SK-MEL-5 (cell line): ENCODE results near the gene RNF183. TPM values are rescaled to one million over a fixed set of nuclear protein-coding genes. Genes with fewer than 3 reads are reported as not detected.
"Not testable (repeated sequence)": the region's sequence is repeated elsewhere in the genome, so short reads cannot be mapped to it uniquely, and the experiment has no call there.

Experiments used
- DNase-seq: peaks from one replicate; pipeline ENCODE4 v3.0.0-alpha.2; 2016; ENCODE audit warnings: low read depth, low spot score
- in situ Hi-C: cut with HindIII; loops from 2 replicates; pipeline ENCODE4 v1.10.0; 2016; ENCODE audit warnings: low sequenced_read_pairs, high pct_unique_total_duplicates, low pct_unique_long_range_greater_than_20kb
- total RNA-seq: library from RNA; depleted of rRNA; stranded (reverse); fragments of >200 nt; shearing (Covaris generic); gene quantifications from 2 replicates; pipeline ENCODE4 v1.2.3, GENCODE V29; 2014; rRNA removed

Gene RNF183
- total RNA-seq, 1 experiment from 2014 or later: not detected

GRCh38 chr9:113250807-113251206 lies 52.4 kb downstream of the RNF183 start:
- in situ Hi-C loops: no loop called here
- no peak for DNase-seq

GRCh38 chr9:113249661-113250060 lies 53.5 kb downstream of the RNF183 start:
- DNase-seq, in situ Hi-C loops: not testable (repeated sequence)

- DNase-seq: no peak
- in situ Hi-C loops: no loop called here
Measured at GRCh38 chr9:113247640-113248039, 55.5 kb downstream of the RNF183 start.

Other genes starting within 250 kb of the RNF183 start
- 1.3 and 1.4 TPM in 2 replicates for gene ZFP37, start 246.7 kb downstream of the RNF183 start, total RNA-seq
- gene SLC31A2, start 152.4 kb downstream of the RNF183 start, total RNA-seq: 11.9 and 12.1 TPM in 2 replicates
- gene FKBP15, start 82.1 kb downstream of the RNF183 start, total RNA-seq: 34.9 and 35.1 TPM in 2 replicates
- 104 and 105 TPM in 2 replicates for gene SLC31A1, start 81.8 kb downstream of the RNF183 start, total RNA-seq
- 33.7 and 44.8 TPM in 2 replicates for gene CDC26, start 27.8 kb downstream of the RNF183 start, total RNA-seq
- 44.7 and 59.0 TPM in 2 replicates for gene PRPF4, start 27.7 kb downstream of the RNF183 start, total RNA-seq
- 2.2 and 2.4 TPM in 2 replicates for gene WDR31, start 36.9 kb upstream of the RNF183 start, total RNA-seq
- not detected in 2 replicates for gene BSPRY, start 46.2 kb upstream of the RNF183 start, total RNA-seq
- 31.1 and 33.8 TPM in 2 replicates for gene HDHD3, start 73.6 kb upstream of the RNF183 start, total RNA-seq
- 17.7 and 18.5 TPM in 2 replicates for gene ALAD, start 97.9 kb upstream of the RNF183 start, total RNA-seq
- 73.8 and 78.2 TPM in 2 replicates for gene POLE3, start 107.3 kb upstream of the RNF183 start, total RNA-seq
- 1.1 and 1.4 TPM in 2 replicates for gene C9orf43, start 107.4 kb upstream of the RNF183 start, total RNA-seq
- gene RGS3, start 160.4 kb upstream of the RNF183 start, total RNA-seq: 23.3 and 25.0 TPM in 2 replicates